ENCODE results near the gene SDR42E2.
A peak's percentile ranks its signal among the peaks of the same experiment; 100 is the strongest.

Gene SDR42E2

GRCh38 chr16:22192261-22193062 is 30.2 kb downstream of the SDR42E2 start:
- peak; percentile 96 for DNase-seq

GRCh38 chr16:22193063-22193411 is 30.7 kb downstream of the SDR42E2 start:
- DNase-seq, result no peak

- peak; percentile 36 for DNase-seq
Observed at GRCh38 chr16:22194707-22195444, 32.6 kb downstream of the SDR42E2 start.

GRCh38 chr16:22195445-22195694 is 33.1 kb downstream of the SDR42E2 start:
- no peak for DNase-seq

- peak; percentile 97 for DNase-seq
Observed at GRCh38 chr16:22195695-22196558, 33.6 kb downstream of the SDR42E2 start.

GRCh38 chr16:22196559-22197168 is 34.4 kb downstream of the SDR42E2 start:
- peak; percentile 34 for DNase-seq

- peak; percentile 30 for DNase-seq
Observed at GRCh38 chr16:22198547-22199293, 36.4 kb downstream of the SDR42E2 start.

- no peak for DNase-seq
Observed at GRCh38 chr16:22202261-22202637, 39.9 kb downstream of the SDR42E2 start.

GRCh38 chr16:22203091-22203490 is 40.8 kb downstream of the SDR42E2 start:
- no peak for DNase-seq

GRCh38 chr16:22204091-22204655 is 41.9 kb downstream of the SDR42E2 start:
- no peak for DNase-seq

- no peak for DNase-seq
Observed at GRCh38 chr16:22205577-22206012, 43.3 kb downstream of the SDR42E2 start.

GRCh38 chr16:22206013-22206841 is 43.9 kb downstream of the SDR42E2 start, which contains the start of gene EEF2K:
TSS of gene EEF2K (plus strand) at chr16:22206278. CDS start at chr16:22225730, 19,452 bp downstream.
- DNase-seq, result peak; percentile 98

- peak; percentile 69 for DNase-seq
Observed at GRCh38 chr16:22206842-22207714, 44.8 kb downstream of the SDR42E2 start.

- DNase-seq, result no peak
Observed at GRCh38 chr16:22207715-22208360, 45.5 kb downstream of the SDR42E2 start.

GRCh38 chr16:22210285-22210684 is 48.0 kb downstream of the SDR42E2 start:
- no peak for DNase-seq

- no peak for DNase-seq
Observed at GRCh38 chr16:22210854-22211253, 48.5 kb downstream of the SDR42E2 start.

GRCh38 chr16:22213236-22213635 is 50.9 kb downstream of the SDR42E2 start:
- no peak for DNase-seq

- no peak for DNase-seq
Observed at GRCh38 chr16:22213801-22214200, 51.5 kb downstream of the SDR42E2 start.

GRCh38 chr16:22214402-22214801 is 52.1 kb downstream of the SDR42E2 start:
- DNase-seq, result no peak
